Cardiac septum (tissue), 1 donor: ENCODE data around the gene IVL. TPM values are rescaled to one million over a fixed set of nuclear protein-coding genes. Genes with fewer than 3 reads are reported as not detected.

ENCODE experiments used
- DNase-seq: peaks from one replicate; pipeline ENCODE4 v3.0.0-alpha.2; 2020; ENCODE audit warnings: low spot score
- intact Hi-C: fragments of 100-400 bp; cut with DNase I; formaldehyde crosslinking; loops from one replicate; pipeline ENCODE4 v1.14.0; 2022
- total RNA-seq: library from RNA; stranded (reverse); fragmentation: NEBNext Ultra II Directional; extraction: Animal tissue kit (Norgen Biotek cat#: 25700); gene quantifications from one replicate; pipeline ENCODE4 v1.2.1, GENCODE V29; 2021
- donor health status: DM: no; HTN: no; CAD: no.

The IVL gene
- total RNA-seq, 1 donor from 2014 or later, result not detected

DNA sequence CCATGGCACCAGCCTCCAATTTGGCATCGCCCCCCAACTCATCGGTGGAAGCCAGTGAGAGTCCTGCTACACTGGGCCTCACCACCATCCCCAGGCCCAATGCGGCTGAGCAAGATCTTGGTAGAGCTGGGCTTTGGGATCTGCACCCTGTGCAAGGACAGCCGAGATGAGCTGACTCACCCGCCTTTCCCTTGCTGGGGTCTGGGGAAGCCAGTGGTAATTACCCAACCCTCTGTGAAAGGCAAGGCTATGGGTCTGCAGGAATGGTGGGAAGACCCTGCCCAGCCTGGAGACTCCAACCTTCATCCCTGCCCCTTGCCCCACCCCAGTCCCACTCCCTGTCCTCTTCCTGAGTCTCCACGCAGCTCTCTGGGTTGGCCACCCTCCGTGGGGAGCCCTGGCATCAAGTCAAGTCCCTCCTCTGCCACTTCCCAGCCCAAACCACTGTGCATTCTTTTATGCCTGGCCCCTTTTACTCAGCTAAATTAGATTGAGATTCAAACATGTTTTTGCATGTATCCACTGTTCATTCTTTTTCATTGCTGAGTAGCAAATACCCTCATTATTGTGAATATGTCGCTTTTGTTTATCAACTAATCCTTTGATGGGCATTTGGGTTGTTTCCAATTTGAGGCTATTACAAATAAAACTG, 21.5 kb upstream of the IVL start:
- intact Hi-C loops, result no loop called here
- DNase-seq, result no peak

DNA sequence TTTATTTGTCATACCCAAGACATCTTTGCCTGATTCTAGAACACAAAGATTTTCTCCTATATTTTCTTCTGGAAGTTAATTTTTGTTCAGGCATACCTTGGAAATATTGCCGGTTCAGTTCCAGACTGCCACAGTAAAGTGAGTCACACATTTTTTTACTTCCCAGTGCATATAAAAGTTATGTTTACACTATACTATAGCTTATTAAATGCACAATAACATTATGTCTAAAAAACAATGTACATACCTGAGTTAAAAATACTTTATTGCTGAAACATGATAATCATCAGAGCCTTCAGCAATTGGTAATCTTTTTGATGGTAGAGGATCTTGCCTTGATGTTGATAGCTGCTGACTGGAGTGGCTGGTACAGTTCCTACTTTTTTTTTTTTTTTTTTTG, 20.2 kb upstream of the IVL start:
- DNase-seq, result no peak
- intact Hi-C loops, result no loop called here

DNA sequence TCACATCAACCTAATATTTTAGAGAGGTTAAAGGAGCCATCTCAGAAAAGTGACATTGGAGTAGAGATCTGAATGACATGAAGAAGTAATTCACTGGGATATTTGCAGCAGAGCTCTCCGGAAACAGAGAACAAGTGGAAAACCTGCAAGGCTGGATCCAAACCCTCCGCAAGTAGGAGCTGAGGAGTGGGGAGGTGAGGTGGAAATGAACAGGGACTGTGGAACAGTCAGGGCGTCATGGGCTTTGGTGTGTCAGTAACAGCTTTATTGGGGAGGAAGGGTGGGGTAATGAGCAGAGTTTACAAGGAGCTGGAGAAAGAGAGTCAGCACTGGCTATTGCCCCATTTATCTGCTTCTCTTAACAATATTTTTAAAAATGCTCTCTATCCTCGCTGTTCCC, 9.3 kb upstream of the IVL start:
- intact Hi-C loops, result no loop called here

DNA sequence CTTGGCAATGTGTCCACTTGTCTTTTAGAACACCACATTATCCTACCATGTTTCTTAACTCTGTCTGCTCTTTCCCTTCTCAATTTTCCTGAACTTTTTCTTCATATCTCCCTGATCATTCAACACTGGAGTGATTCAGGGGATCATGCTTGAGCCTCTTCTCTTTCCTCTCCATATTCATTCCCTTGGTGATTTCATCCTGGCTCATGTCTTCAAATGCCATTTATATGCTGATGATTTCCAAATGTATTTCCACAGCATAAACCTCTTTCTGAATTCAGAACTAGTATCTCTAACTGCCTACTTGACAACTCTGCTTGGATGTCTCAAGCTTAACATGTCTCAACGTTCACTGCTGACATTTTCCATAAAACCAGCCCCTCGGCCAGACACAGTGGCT, 8.5 kb upstream of the IVL start:
- intact Hi-C loops, result no loop called here
- DNase-seq, result no peak

More for the DNA sequence above, 9.3 kb upstream of the IVL start:
- DNase-seq, result no peak

DNA sequence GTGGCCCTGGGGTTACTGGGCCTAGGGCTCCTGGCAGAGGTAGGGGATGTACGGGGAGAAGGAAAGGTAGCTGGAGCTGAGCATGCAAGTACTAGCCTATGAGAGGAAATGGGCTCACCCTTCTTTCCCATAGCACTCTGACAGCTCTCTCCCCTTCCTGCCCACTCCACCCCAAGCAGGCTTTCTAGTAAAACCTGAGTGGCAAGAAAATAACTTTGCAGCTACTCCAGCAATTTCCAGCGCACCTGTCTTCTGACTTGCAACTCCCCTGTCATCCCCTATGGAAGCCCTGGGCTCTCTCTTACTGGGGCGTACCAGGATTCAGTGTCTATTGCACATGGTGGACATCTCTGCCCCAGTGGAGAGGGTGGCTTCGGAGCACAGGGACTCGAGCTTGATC, 6.7 kb upstream of the IVL start:
- intact Hi-C loops, result no loop called here
- DNase-seq, result no peak

DNA sequence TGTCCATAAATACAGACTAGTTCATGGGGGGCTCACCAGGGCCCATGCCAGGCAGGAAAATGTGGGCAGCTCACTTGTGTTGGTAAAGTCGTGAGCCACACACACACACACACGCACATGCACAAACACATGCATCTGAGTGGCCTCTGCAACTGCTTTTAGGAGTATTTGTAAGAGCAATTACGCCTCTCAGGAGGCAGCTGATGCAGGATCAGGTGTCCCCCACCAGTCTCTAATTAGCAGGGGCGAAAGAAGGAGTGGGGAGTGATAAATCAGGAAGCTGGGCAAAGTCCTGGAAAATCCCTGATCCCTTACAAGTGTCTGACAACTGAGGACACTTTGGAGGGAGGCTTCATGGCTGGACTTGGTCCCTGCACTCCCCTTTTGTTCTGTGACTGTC, 5.7 kb upstream of the IVL start:
- no peak for DNase-seq
- intact Hi-C loops, result no loop called here

DNA sequence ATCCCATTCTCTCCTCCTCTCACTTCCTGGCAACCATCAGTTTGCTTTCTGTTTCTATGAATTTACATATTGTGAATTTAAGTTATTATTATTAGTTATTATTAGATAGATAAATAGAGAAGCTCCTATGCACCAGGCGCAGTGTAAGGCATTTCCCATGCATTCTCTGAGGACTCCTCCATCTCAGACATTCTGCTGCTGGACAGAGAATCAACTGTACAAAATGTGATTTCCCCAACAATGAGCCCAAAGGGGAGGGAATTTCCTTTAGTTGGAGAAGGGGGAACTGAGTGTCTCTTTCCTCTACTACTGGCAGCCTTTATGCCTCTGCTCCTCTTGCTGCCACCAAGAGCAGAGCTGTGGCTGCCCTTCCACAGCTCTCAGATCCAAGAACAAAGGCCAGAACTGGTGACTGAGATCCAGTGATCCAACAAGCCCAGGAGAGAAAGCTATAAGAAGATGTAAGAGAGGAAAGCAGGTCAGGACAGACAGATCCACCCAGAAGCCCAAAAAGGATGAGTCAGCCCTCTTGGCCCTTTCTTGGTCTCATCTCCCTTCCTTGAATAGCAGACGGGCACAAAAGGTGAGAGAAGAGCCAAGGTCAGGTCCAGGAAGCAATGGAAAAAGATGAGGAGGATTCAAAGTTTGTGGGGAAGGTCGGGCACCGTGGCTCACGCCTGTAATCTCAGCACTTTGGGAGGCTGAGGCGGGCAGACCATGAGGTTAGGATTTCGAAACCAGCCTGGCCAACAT, 3.5 kb upstream of the IVL start:
- no peak for DNase-seq
- intact Hi-C loops, result no loop called here

DNA sequence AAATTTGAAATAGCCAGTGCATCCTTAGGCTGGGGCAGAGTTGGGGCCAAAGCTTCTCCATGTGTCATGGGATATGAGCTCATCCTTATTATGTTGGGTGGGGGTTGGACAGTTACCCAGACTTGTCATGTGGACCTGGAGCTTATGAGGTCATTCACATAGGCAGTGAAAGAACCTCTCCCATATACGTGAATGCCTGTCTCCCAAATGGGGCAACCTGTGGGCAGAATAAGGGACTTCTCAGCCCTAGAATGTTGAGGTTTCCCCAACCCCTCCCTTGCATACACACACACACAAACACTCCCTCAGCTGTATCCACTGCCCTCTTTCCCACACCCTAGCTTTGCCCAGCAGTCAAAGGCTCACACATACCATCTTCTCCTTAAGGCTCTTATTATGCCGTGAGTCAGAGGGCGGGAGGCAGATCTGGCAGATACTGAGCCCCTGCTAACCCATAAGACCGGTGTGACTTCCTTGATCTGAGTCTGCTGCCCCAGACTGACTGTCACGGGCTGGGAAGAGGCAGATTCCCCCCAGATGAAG, 2.3 kb upstream of the IVL start:
- intact Hi-C loops, result no loop called here
- no peak for DNase-seq

DNA sequence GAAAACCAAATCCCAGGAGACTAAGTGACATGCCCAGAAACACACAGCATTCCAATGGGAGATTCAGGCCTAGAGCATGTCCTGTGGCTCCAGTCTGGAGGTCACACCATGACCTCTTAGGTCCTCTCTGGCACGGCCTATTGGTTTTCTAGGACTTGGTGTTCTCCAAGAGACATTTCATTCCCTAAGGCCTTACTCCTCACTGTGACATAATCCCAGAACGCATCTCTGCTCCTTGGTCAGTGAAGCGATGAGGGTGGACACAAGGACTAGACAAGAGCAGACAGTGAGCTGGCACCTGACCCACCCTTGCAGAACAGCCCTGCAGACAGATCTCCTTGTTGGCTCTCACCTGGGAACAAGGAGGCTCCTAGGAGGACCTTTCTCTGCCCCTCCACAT, 860 bp downstream of the IVL start:
- intact Hi-C loops, result no loop called here
- no peak for DNase-seq

DNA sequence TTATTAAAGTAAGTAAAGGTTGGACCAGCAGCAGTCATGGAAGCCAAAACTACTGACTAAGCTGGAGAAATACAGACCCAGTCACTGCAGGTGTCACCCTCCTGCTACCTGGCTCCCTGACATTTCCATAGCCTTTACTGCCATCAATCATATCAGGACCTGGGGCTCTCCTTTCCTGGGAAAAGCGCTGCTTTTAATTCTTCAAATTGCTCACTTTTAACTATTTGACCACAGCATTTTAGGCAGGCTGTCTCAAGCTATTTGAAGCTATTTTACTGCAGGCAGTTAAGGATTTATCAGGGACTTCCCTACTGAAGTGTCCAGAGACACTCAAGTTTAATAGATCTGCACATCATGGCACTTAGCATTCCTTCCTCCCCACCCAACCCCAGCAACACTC, 4.1 kb downstream of the IVL start:
- intact Hi-C loops, result no loop called here
- no peak for DNase-seq

DNA sequence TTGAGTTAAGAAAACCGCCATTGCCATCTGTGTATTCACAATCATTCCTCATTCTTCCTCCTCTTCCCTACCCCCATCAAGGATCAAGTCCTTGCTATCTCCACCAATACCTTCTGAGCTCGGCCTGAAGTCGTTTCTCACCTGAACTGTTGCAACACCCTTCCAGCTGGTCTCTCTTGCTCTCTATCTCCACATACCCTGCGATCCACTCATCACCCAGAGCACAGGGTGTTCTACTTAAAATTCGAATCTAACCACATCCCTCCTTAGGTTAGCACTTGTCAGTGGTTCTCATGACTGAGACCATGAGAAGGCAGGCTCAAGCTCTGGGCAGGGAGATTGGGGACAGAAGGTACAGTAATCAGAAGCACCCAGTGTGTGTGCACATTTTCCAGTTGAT, 4.6 kb downstream of the IVL start:
- DNase-seq, result no peak
- intact Hi-C loops, result no loop called here

DNA sequence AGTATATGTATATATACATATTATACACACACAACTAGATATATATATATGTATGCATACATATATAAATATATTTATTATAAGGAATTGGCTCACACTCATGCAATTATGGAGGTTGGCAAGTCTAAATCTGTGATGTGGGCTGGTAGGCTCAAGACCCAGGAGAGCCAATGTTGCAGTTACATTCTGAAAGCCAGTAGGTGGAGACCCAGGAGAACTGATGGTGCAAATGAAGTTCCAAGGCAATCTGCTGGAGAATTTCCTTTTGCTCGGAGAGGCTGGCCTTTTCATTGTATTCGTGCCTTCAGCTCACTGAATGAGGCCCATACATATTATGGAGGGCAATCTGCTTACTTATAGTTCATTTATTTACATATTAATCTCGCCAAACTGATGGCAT, 9.4 kb downstream of the IVL start:
- intact Hi-C loops, result no loop called here
- no peak for DNase-seq

DNA sequence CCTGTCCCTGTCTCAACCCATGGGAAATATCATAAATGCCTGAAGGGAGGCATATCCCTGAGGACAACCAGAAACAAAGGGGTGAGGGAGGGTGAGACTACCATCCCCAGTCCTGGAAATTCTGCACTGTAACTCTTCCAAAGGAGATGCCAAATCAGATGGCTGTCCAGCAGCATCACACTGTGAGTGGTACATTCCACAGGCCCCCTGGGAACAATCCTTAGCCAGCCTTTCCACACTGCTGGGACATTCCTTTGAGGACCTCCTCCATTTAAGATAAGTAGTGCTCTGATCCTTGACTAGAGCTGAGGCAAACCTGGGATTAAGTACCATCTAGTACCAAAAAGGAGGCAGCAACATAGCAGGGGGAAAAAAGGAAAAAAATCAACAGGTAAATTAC, 10.7 kb downstream of the IVL start:
- intact Hi-C loops, result no loop called here

DNA sequence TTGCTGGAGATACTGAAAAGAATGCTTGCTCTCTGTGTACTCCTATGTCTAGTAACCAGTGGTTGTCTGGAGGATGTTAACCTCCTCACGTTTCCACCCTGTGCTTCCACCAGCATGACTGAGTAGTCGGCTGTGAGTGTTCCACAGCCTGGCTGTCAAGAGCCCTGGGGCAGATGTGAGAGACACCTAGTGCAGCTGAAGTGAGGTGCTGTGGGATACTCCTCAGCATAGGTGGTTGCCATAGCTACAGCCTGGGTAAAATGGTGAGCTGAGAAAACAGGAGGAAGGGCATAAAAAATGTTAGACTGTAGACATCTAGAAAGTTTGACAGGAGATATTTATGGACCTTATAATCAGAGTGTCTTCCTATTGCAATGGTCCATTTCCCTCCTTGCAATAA, 15.8 kb downstream of the IVL start:
- DNase-seq, result no peak
- intact Hi-C loops, result no loop called here

More for the DNA sequence above, 10.7 kb downstream of the IVL start:
- no peak for DNase-seq

DNA sequence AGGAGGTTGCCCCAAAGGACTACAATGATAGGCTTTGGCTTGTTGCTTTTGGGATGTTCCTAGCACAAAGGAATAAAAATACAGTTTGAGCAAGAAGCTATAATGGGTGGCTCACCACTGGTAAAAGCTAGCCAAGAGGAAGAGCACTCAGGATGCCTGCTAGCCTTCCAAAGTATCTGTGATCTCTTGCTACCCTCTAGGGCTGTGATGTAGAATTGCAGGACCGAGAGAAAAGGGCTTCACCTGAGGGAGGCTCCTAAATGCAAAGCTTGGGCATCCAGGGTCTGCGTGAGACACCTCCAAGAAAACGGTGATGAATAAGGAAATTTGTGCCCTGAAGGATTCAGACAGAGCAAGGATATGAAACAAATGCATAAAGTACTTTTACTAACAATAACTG, 17.7 kb downstream of the IVL start:
- no peak for DNase-seq
- intact Hi-C loops, result no loop called here

DNA sequence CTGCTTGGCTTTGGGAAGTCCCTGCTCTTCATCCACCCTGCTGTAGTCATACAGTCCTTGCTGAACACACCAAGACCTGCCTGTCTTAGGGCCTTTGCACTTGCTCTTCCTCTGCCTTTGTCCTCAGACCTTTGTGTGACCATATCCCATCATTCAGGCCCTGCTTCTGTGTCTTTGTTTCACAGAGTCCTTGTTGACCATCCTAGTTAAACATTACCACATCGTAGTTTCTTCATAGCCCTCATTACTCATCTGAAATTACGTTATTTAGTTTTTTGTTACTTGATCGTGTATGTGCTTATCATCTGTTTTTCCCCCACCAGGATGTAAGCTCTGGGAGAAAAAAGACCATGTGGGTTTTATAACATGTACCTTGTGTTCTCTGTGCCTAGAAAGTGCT, 20.3 kb downstream of the IVL start:
- no peak for DNase-seq
- intact Hi-C loops, result no loop called here

DNA sequence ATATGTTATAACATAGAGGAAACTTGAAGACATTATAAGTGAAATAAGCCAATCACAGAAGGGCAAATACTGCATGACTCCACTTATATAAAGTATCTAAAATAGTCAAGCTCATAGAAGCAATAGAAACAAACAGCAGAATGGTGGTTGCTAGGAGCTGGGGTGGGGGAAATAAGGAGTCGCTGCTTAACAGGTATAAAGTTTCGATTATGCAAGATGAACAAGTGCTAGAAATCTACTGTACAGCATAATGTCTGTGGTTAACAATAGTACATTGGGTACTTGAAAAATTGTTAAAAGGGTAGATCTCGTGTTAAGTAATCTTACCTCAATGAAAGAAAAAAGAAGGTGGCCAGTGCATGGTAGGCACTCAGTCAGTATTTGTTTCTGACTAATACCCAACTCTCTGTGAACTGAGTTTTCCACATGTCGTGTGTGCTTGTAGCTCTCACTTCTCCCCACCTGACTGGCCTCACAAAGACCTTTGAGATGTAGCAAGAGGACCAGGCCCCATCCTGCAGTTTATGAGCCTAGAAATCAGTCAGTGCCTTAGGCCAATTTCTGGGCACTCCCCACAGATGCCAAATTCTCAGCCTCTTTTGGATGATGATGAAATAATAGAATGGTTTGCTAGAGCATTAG, 23.9 kb downstream of the IVL start:
- intact Hi-C loops, result no loop called here
- no peak for DNase-seq

DNA sequence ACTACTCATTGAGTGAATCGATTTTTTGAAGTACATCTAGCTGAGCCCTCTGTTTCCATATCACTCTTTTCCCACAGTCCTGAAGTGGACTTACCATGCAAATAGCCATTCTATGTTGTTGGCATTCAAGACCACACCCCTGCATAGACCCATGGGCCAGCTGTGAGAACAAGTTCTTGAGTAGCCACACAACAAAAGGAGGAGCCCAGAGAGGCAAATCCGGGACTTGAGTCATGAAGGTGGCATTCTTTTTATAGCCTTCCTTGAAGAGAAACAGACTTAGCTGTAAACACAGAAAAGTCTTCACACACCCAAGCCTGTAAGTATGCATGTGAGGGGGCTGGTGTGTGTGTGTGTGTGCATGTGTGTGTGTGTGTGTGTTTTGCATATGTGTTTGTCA, 24.9 kb downstream of the IVL start:
- intact Hi-C loops, result no loop called here
- no peak for DNase-seq

DNA sequence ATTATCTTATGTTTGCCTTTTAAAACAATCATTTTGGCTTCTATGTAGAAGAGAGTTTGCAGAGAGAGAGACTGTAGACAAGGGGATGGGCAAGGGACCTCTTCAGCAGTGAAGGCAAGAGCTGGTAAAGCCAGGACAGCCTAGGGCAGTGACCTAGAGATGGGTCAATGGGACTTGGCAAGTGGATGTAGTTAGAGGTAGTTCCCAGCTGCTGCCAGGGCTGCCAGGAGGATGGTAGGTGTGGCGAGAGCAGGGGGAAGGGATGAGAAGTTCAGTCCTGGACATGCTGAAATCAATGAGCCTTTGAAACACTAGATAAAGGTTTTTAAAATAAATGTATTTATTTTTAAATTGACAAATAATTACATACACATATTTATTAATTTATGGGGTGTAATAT, 32.3 kb downstream of the IVL start:
- intact Hi-C loops, result no loop called here
- DNase-seq, result no peak

DNA sequence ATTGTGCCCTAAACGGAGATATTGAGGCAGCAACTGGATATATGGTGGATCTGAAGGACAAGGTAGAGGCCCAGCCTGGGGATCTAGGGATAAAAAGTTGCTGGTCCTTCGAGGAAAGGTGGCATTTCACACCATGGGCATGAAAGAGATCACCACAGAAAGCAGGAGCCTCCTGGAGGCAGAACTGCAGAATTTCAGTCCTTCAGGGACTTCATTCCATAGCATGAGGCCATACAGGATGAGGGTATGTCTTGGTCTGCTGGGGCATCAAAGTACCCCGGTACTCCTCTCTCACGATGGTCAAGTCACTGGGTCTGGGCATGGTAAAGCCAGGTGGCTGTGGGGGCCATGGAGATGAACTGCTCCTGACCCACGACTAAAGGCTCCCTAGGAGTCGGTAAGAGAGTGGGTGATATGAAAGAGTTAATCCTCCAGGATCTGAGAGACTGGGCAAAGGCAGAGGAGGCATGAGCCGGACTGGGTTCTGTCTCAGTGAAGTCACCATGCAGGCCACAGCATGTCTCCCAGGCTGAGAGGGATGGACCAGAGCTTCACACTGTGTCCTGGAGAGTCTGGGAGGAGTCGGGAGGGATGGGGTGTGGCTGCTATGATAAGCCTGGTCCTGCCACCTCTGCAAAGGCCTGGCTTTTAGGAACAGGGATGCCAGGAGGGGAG, 32.8 kb downstream of the IVL start:
- no peak for DNase-seq
- intact Hi-C loops, result no loop called here
